Stimulated activated CD4-positive, alpha-beta T cell treated with anti-CD3 and anti-CD28 coated beads, TNF-alpha, amount 100 ng/mL, for 1 hour (primary cell): ENCODE data around the gene INPP4B.

Experiments
- DNase-seq, 3 donors: peaks; one replicate each; pipeline ENCODE4 v3.0.0-alpha.2; 2020; ENCODE audit warnings: low read depth in 3 of 3, low spot score in 1 of 3

The INPP4B gene

GRCh38 chr4:142741995-142742394, 104.1 kb downstream of the INPP4B start:
- DNase-seq, result no peak

GRCh38 chr4:142728233-142728632, 117.9 kb downstream of the INPP4B start:
- DNase-seq, result no peak

DNA sequence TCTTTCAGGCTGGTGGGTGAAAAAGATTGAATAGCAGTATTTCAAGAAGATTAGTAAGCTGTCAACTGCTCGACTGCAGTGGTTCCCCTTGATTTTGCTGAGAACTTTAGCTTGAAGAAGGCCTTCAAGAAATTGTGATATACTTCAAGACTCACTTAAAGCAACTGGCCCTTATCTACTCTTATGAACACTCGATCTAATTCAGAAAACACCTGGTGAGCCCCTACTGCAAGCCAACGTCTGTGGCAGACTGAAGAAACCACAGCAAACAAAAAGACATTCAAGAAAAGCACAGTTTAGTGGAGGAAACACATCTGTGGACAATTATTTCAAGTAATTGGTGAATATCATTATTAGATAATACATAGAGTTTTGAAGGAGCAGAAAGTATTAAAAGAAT, 119.0 kb downstream of the INPP4B start:
- no peak for DNase-seq

DNA sequence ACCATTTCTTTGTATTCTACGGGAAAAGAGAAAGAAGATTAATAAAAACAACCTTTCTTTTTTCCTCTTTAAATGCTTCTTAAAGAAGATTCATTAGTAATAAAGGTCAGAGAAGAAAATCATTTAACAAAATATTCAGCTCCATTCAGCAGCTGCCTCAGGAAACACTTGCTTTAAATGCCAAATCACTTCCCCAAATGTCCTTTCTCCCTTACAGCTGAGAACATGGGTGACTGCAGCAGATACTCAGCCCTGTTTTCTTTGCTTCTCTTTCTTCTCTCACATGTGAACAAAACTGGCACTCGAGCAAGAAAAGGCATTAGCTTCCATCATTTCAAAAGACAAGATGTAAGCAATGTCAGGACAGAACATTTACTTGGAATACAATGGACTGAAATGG, 120.2 kb downstream of the INPP4B start:
- DNase-seq, result no peak

DNA sequence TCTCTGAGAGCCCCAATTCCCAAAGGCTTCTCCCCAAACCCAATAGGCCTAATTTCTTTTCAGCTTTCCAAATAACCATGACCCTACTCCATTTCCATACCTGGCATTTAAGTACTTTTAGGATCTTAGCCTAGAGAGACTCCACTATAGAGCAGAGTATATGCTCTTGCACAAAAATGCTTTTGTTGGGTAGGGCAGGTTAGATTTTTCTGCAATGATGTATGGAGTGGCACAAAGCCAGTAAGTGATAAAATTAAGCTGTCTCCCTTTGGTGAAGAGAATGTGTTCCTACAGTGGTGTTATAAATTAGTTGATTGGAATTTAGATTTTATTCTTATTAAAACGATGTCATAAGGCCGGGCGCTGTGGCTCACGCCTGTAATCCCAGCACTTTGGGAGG, 124.9 kb downstream of the INPP4B start:
- no peak for DNase-seq

DNA sequence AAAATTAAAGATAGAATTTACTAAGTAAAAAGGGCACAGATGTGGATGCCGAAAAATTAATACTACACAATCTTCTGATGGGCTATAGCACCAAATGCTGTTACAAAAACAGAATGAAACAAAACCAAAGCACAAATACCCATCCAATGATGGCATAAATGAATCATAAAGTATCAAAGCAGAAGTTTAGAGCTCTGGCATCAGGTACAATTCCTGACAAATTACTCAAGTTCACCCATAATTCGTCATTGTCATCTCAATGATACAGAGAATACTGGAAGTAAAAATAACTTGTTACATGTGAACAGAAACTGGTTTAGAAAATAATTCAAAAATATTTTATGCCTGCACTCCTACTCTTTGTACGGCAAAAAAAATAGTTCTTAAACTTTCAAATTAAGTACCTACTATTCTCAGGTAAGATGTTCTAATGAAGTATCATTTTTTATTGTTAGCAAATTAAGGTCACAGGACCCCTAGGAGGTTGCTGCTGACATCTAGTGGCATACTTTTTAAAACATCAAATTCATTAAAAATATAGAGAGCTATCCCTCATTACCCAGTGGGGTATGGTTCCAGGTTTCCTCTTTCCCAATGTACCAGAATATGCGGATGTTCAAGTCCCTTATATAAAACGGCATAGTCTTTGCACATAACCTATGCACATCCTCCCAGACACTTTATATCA, 126.1 kb downstream of the INPP4B start:
- no peak for DNase-seq

DNA sequence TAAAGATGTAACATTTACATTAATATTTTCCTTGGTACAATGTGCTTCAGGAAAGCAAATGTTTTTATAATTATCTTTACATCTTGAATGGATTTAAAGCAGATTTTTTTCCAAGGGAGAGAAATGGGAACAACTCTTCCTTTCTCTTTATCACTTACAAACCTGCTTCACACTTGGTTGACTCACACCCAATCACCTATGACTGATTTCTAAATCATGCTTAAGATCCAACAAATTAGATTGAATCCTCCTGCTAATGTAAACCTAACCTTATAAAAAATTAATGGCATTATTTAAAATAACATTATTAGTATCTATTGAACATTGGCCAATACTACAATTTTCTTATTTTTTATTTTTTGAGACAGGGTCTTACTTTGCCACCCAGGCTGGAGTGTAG, 127.1 kb downstream of the INPP4B start:
- no peak for DNase-seq

DNA sequence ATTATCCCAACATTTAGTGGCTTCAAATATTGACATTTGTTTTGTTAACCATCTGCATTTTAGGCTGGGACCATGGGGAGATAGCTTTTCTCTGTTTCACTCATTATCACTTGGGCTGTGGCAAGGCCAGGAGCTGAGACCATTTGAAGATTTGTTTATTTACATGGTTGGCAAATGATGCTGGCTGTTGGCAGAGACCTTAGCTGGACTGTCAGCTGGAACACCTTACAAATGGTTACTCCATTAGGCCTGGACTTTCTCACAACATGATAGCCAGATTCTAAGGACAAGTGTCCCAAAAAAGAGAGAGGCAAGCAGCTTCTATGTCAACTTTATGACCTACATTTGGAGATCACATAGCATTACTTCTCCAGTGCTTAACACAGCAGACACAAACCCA, 130.4 kb downstream of the INPP4B start:
- DNase-seq, result no peak

- no peak for DNase-seq
Measured at GRCh38 chr4:142713282-142714030, 132.6 kb downstream of the INPP4B start.

- no peak for DNase-seq
Measured at GRCh38 chr4:142708231-142708630, 137.9 kb downstream of the INPP4B start.

DNA sequence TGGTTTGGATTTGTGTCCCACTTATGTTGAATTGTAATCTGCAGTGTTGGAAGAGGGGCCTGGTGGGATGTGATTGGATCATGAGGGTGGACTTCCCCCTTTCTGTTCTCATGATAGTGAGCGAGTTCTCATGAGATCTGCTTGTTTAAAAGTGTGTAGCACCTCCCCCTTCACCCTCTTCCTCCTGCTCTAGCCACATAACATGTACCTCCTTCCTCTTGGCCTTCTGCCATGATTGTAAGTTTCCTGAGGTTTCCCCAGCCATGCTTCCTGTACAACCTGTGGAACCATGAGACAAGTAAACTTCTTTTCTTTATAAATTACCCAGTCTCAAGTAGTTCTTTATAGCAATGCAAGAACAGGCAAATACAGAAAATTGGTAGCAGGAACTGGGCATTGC, 138.7 kb downstream of the INPP4B start:
- no peak for DNase-seq

GRCh38 chr4:142706381-142706780, 139.7 kb downstream of the INPP4B start:
- DNase-seq, result no peak

DNA sequence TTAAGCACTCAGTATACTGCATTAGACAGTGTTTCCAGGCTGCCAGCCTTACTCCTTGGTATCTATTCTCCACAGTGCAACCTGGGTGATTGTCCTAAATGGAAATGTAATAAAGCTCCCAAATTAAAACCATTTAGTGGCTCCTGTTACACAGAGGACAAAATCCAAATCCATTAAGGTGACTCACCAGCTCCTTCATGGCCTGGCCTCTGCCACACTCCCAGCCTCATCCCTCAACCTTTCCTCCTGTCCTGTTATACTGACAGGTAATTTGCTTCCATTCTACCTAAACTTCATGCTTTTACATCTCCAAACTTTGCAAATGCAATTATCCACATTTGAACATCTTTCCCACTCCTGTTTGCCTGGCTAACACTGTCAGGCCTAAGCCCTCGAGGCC, 140.3 kb downstream of the INPP4B start:
- DNase-seq, result no peak

DNA sequence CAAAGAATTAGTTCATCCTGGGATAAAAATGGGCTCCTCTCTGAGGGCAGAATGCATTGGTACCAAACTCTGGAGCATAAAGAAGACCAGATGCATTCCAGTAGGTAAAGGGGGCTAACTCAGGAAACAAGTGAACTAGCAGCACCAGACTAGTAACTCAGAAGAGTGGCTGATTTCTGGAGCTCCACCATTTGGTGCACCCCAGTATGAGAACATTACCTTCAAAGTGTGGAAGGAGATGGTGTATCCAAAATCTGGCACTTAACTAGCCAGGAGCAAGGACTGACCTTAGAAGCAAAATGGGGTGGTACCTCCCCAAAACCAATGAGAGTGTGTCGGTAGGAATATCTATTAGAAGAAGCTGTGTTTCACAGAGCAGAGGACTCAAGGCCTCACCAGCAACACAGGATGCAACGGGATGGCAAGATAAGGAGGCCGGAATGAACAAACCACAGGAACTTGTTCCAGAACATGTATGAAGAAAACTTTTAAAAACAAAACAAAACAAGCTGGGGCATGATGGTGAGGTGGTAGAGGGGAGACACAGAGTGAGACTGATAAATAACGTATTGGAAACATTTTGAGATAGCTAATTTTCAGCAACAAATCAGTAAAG, 142.3 kb downstream of the INPP4B start:
- no peak for DNase-seq

DNA sequence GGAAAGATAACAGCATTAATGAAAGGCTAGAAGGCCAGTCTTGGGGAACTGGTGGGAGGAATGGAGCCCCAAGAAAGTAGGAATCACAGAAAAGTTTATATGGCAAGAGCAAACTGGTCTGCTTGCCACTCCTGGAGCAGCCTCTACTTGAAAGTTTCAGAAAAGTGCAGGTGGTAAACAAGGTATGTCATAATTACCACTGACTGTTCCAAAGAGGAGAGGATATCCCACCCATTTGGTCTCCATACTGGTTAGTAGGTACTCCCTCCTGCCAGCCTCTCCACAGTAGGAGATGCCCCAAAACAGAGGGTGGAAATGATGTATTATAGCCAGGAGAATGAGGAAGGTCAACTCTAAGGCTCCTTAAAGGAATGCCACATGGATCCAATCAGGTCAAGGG, 145.1 kb downstream of the INPP4B start:
- no peak for DNase-seq

GRCh38 chr4:142700531-142700930, 145.6 kb downstream of the INPP4B start:
- no peak for DNase-seq

DNA sequence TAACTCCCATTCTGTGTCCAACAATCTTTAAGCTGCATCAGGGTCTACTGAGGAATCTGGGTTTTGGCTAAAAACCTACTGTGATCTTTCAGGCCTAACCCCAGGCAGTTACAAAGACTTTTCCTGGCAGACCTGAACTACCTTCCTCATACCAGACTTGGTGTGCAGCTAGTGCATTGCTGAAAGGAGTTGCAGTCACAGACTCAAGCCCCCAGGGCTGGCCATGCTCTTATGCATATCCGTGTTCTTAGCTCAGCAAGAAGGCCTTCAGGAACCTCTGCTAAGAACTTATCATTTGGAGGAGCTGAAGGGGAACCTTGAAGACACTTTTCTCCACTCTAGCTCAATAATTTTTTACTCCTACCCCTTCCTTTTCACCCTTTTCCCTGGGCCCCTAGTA, 147.5 kb downstream of the INPP4B start:
- DNase-seq, result no peak

GRCh38 chr4:142697928-142698327, 148.2 kb downstream of the INPP4B start:
- no peak for DNase-seq

DNA sequence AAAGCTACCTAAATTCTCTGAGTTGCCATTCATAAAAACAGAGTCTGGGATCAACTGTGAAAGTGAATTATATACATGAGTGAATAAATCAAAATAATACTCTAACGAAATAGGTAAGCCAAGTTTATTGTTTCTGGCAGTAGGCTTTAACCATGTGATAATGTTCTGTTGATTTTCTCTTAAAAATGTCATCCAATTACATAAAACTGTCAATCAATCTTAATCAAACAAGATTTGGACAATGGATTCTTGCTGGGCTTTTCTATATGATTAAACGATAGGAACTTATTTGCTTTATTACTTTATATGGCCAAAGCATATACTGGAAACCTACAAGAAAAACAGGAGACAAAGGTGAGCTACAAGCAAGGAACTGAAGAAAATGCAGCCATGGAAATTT, 148.8 kb downstream of the INPP4B start:
- DNase-seq, result no peak

DNA sequence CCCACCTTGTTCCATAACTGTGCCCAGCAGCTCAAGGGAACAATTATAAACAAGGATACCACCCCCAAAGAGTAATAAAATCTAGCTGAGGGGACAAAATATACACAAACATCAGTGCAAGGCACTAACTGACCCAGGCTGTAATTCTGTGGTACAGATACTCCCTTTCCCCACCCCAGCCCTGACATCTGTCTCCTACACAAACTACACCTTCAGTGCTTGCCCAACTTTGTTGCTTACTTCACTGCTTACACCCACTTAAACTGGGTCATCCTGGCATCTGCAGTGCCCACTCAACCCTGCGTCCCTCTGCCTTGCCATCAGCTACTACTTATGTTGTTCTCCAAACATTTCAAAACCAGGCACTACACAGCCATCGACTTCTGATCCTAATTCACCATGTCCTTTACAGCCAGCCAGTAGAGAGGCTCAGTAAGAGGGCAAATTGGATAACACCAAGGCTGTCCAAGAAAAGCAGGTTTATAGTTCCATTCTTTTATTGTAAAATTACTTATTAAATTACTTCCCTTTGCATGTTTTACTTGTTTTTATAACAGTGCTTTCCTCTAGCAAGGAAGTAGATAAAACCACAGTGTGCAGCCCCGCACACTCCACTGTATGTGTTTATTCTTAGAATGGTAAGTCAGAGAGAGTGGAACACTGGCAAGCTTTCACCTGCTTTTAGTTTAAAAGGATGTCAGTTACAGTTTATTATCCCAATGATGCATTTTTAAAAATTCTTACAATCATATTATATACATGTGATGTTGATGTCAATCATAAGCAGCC, 149.6 kb downstream of the INPP4B start:
- no peak for DNase-seq

DNA sequence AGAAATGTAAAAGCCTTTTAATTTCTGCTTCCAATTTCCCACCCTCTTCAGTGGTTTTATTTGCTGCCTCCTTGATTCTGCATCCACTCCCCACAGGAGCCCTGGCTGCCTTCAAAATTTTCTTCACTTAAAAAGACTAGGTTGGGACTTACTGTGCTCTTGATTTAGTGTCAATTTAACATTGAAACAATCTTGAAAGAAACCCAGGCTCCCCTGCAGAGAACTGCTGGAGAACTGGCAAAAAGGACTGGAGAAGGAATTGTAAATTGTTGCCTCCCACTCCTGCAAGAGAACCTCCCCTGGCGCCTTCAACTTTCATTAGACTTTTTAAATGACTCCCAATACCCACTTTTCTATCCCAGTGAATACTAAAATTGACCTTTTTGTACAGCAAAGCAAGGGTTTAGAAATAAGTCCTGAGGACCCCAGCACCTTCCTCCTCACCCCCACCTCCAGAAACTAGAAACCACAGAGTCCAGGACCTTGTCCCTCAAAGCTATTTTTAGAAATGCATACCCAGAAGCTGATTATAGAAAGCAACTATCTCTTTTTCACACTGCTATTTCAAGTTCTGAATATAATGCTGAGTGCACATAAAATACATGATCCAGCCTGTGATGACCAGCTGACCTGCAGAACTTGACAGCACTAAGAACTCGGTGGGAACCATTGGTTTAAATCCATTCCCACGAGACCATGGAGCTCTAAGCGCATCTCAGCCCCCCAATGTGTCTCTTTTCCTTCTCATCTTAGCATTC, 155.5 kb downstream of the INPP4B start:
- DNase-seq, result no peak
